ENCODE data around the gene ITPA. TPM values are rescaled to one million over a fixed set of nuclear protein-coding genes. Genes with fewer than 3 reads are reported as not detected.

Gene ITPA
- total and polyA plus RNA-seq, 2 of the 8 experiments (the other 6 are each of a cell fraction or from before 2014, with no cell fraction given): 88.2 to 94.0 TPM

GRCh38 chr20:3167738-3168078, 41.6 kb upstream of the ITPA start (continued):
- TF ChIP-seq CHD7 (IDR thresholded peaks at IDR 0.05; ENCODE audit: insufficient replicate concordance, low read length): no peak
- TF ChIP-seq MAX (IDR thresholded peaks at IDR 0.05): peak; percentile 77
- TF ChIP-seq, protein P1, sequence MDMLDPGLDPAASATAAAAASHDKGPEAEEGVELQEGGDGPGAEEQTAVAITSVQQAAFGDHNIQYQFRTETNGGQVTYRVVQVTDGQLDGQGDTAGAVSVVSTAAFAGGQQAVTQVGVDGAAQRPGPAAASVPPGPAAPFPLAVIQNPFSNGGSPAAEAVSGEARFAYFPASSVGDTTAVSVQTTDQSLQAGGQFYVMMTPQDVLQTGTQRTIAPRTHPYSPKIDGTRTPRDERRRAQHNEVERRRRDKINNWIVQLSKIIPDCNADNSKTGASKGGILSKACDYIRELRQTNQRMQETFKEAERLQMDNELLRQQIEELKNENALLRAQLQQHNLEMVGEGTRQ (IDR thresholded peaks at IDR 0.05; ENCODE audit: low read length): no peak
- no peak for TF ChIP-seq PHF8 (conservative IDR thresholded peaks at IDR 0.05; ENCODE audit: low read depth, low read length)
- TF ChIP-seq RBBP5 (IDR thresholded peaks at IDR 0.05; ENCODE audit: borderline replicate concordance, low read depth, low read length): no peak
- no peak for TF ChIP-seq JUND (IDR thresholded peaks at IDR 0.05; ENCODE audit: low read length)
- no peak; a peak in 1 of 3 replicates for TF ChIP-seq POLR2A (IDR thresholded peaks at IDR 0.05; ENCODE audit: control extremely low read depth in 1 of 2, low read depth in 2 of 2, low read length in 2 of 2)
- TF ChIP-seq, protein P2, sequence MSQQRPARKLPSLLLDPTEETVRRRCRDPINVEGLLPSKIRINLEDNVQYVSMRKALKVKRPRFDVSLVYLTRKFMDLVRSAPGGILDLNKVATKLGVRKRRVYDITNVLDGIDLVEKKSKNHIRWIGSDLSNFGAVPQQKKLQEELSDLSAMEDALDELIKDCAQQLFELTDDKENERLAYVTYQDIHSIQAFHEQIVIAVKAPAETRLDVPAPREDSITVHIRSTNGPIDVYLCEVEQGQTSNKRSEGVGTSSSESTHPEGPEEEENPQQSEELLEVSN (IDR thresholded peaks at IDR 0.05): peak; percentile 74
- TF ChIP-seq CEBPB (IDR thresholded peaks at IDR 0.05; ENCODE audit: low read depth, low read length): no peak
- TF ChIP-seq BACH1 (IDR thresholded peaks at IDR 0.05; ENCODE audit: low read length): no peak
- TF ChIP-seq BCL11A (IDR thresholded peaks at IDR 0.05; ENCODE audit: low read depth in 2 of 2, low read length in 2 of 2): no peak
